Activated CD4-positive, alpha-beta T cell treated with anti-CD3 and anti-CD28 coated beads, Interleukin-2, Interleukin-4, amounts not matched to agents 100 ng/mL and 50 ng/mL, durations not matched to agents 16 hours and 8 hours (primary cell): ENCODE data around the gene OR10G8.
"Not testable (repeated sequence)": the region's sequence is repeated elsewhere in the genome, so short reads cannot be mapped to it uniquely, and the experiment has no call there.

Experiments used
- DNase-seq: peaks from one replicate; pipeline ENCODE4 v3.0.0-alpha.2; 2020; ENCODE audit warnings: low spot score

The OR10G8 gene, protein sequence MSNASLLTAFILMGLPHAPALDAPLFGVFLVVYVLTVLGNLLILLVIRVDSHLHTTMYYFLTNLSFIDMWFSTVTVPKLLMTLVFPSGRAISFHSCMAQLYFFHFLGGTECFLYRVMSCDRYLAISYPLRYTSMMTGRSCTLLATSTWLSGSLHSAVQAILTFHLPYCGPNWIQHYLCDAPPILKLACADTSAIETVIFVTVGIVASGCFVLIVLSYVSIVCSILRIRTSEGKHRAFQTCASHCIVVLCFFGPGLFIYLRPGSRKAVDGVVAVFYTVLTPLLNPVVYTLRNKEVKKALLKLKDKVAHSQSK

DNA sequence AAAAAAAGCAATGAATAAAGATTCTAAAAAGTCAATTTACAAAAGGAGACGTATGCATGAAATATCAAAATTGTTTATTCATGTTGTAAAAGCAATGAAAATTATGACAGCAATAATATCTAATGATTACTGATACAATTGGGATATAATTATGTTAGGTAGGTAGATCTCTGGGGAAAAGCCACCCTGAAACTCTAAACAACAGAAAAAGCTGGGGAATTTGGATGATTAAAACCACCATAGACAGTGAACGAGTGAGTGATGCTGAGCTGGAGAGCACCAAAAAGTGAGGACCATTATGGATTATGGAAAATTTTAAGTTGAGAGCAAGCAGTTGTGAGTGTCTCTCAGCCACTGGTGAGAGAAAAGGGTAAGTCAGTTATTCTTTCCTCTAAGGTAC, at the start of gene OR10G8:
OR10G8 (plus strand) TSS at position 301 of the 400 bp plus-strand sequence. CDS start 2,825 bp downstream, outside the sequence.
- DNase-seq: no peak

DNA sequence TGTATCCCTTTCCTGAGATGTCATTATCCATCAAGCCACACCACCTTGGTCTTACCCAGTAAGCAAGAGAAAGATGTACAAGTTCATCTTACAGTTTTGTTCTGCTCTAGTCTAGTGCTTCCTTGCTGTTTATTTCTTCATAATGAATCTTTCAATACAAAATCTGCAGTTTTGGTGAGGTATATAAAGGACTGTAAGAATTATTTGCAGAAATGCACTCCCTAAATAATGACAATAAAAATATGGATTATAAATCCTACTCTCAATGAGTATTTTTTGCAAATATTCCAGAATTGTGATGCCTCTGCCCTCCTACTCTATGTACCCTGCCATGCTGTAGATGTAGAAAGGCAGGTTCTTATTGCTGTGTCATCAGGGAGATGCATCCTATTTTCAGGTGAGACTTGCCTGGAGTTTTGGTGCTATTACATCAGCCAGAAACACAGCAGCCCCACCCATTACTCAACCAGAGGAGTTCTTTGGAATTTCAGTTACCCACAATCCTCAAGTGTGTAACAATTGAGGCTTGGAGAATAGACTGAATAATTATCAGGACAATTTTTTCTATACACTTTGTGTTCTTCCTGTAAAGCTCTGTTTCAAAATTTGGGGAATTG, 48.8 kb upstream of the OR10G8 start, which contains the start of gene OR10S1:
OR10S1 (minus strand) TSS at position 51 of the 617 bp plus-strand sequence. CDS start 117 bp downstream, outside the sequence.
- DNase-seq: no peak

DNA sequence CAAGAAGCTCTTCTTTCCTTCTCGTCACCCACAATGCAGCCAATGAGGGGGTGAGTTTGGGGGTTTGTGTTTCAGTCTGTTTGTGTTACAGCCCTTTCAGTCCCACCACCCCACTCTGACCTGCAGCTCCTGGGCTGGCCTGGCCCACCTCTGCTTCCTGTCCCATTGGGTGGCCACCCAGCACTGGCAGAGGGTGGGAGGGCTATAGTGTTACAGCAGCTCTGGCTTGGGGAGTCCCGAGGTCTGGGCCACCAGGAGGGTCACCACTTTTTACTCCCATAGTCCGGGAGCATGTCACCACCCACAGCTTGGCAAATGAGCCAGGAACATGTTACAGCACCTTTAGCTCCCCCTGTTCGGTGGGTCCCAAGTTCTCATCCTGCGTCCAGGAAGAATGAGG, 47.3 kb upstream of the OR10G8 start:
- no peak for DNase-seq

DNA sequence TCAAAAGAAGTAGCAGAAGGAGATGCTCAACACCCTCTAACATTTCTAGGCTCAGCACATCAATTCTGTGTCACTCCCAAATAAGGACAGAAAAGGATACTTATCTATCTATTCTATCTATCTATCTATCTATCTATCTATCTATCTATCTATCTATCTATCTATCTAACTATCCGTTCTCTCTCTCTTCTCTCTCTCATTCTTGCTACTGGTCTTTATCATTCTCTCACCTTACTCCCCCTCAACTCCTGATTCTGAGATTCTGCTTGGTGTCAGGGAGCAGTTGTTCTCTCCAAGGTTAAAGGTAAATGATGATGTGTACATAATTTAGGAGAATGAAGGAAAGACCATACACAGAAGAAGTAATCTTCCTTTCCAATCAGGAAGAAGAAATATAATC, 31.5 kb upstream of the OR10G8 start, which contains the start of gene OR10G6:
OR10G6 (minus strand) TSS at position 43 of the 400 bp plus-strand sequence; CDS start at position 43, 0 bp downstream.
- DNase-seq: no peak

DNA sequence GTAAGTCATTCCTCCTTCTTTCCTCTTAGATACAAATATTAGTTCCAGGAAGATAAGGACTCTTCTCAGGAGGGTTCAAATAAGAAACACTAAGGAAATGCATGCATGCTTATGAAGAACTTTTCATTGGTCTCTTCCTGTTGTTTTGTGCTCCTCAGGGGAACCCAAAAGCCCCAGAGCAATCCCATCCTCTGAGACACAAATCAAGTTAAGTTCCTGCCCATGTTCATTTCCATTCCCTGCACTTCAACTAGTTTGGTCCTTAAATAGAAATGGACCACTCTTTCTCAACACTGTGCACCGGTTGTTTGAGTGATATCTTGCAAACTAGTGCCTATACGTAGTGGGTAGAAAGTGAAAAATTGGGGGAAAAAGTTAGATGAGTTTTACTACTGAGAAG, 13.9 kb upstream of the OR10G8 start, which contains the start of gene OR10G4:
OR10G4 (plus strand) TSS at position 301 of the 400 bp plus-strand sequence. CDS start 2,578 bp downstream, outside the sequence.
- DNase-seq: no peak

DNA sequence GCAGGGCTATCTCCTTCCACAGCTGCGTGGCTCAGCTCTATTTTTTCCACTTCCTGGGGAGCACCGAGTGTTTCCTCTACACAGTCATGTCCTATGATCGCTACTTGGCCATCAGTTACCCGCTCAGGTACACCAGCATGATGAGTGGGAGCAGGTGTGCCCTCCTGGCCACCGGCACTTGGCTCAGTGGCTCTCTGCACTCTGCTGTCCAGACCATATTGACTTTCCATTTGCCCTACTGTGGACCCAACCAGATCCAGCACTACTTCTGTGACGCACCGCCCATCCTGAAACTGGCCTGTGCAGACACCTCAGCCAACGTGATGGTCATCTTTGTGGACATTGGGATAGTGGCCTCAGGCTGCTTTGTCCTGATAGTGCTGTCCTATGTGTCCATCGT, 10.8 kb upstream of the OR10G8 start:
- DNase-seq: not testable (repeated sequence)

DNA sequence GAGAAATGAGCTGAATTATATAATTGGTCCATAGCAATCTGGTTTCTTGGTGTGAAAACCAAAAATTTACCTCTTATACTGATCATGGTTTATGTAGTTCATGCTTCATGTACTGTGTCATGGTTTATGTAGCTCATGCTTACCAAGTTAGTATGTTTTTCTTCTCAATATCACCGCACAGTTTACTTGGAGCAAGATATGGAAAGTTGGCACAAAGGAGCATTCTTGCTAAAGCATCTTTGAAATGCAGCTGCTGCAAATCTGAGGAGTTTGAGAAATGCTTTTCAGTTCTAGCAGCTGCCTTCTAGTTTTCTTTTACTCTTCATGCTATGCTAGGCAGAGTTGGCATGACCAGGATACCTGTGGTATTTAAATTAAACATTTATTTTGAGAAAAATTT, 10.1 kb downstream of the OR10G8 start:
- no peak for DNase-seq

DNA sequence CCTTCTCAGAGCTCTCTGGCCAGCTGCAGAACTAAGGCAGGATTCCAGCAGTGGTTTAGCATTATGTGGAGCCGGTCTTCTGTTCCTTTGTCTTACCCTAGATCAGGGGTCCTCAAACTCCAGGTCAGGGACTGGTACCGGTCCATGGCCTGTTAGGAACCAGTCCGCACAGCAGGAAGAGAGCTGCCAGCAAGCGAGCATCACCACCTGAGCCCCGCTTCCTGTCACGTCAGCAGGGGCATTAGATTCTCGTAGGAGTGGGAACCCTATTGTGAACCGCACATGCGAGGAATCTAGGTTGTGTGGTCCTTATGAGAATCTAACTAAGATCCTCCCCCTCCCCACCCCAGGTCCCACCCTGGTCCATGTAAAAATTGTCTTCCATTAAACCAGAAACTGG, 13.0 kb downstream of the OR10G8 start:
- DNase-seq: no peak

DNA sequence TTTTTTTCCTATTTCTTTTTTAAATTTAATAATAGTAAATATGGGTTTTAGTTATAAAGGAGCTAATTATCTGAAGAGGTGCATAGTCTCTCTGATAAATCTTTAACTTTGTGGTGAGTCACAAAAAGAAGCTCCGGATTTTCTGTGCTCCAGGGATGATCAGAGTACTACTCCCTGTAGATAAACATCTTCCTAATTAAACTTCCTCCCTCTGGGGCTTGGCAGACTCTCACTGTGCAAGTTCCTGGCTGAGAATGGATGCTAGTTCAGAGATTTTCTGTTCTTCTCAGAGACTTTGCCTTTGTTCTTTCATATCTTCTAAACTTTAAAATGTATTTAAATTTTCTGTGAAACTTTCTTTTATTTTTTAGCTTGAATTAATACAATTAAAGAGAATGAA, 14.7 kb downstream of the OR10G8 start, which contains the start of gene OR10G7:
OR10G7 (minus strand) TSS at position 72 of the 400 bp plus-strand sequence. CDS start 2,324 bp downstream, outside the sequence.
- DNase-seq: no peak

DNA sequence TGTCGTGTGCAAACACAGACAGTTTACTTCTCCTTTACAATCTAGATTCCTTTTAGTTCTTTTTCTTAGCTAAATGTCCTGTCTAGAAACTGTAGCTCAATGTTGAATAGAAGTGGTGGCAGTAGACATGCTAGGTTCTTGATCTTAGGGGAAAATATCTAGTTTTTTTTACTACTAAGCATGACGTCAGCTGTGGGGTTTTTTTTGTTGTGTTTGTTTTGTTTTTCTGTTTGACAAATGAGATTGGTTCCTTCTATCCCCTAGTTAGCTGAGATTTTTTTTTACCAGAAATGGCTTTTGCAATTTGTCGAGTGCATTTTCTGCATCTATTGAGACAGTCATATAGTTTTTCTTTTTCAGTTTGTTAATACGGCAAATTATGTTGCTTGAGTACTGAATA, 16.8 kb downstream of the OR10G8 start:
- no peak for DNase-seq

DNA sequence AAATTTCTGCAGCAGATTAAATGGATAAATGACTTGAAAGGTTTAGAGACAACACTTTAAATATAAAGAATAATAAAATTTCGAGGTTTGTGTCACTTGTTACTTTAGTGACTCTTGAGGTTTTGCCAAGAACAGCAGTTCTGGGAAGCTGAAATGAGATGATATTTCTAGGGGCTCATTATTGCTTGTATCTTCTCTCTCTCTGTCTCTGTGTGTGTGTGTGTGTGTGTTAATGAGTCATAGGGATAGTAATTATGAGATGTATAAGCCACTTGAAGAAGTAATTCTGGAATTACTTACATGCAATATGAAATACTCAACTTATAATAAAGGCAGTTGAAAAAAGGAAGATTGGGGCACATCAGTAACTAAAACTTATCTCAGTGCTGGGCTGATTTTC, 24.1 kb downstream of the OR10G8 start:
- peak; percentile 41 for DNase-seq

DNA sequence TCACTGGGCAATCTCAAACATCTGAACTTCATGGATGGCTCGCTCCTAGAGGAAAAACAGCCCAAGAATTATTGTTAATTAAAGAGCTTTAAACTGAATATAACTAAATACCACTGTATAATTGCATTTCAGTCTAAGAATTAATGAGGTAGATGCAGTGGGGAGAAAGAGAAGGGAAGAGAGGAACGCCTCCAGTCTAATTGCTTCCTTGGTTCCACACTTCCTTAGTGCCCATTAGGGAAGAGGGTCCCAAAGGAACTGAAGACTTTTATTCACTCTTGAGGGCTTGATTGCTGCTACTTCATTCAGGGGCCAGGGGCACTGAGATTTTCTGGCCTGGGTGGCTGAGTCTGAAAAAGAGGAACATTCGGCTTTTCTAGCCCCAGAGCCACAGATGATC, 26.4 kb downstream of the OR10G8 start:
- no peak for DNase-seq

DNA sequence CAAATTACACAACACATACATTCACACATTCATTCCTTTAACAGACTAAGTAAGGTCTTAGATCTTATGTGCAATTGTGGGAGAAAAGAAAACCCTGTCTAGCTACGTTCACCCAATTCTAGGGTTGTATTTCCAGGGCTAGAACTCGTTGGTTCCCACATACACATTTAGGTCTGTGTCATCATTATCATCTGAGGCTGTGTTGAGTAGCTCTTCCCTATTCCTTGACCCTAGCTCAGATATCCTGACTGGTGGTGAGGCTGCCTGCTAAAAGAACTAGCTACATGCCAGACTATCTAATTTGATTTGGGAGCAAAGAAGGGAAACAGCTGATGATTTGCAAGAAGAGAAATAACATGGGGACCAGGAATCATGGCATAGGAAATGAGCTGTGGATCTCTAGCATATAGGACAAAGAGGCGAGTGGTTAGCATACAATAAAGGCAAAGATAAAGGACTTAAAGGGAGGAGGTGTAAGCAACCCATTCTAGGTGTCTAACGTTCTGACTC, 42.1 kb downstream of the OR10G8 start:
- no peak for DNase-seq

DNA sequence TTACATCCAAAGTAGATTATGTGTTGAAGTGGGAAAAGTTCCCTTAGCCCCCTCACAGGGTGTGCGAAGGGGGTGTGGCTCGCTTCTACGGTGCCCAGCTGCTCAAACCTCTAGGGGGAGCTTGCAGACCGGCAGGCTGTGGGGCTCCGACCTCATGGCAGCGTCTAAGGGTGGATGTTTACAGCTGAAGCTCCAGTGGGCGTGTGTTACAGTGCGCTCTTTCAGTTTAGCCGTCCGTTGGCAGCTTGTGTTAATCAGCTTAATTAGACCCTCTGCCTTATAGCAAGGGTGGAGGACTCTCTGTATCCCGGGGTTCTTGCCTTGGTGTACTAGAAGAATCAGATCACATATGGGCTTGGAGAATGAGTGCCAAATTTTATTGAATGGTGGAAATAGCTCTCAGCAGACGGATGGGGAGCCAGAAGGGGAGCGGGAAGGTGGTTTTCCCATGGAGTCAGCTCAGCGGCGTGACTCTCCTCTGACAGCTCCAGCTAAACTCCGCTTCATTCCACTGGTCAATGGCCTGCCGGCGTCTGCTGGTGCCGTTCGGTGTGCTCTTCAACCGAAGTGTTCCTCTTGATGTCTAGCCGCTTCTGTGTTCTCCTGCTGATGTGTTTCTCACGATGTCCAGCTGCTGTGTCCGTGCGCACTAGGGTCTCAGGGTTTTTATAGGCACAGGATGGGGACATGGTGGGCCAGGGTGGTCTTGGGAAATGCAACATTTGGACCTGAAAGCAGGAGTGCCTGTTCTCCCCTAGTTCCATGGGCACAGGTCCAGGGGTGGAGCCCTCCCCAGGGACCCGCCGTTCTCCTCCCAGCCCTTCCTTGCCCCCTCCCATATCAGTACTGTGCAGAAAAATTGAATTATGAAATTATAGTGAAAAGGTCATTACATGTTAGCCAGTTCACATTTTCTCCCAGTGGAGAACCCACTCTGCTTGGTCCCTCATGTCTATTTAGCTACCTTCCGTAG, 43.1 kb downstream of the OR10G8 start:
- peak; percentile 59 for DNase-seq

DNA sequence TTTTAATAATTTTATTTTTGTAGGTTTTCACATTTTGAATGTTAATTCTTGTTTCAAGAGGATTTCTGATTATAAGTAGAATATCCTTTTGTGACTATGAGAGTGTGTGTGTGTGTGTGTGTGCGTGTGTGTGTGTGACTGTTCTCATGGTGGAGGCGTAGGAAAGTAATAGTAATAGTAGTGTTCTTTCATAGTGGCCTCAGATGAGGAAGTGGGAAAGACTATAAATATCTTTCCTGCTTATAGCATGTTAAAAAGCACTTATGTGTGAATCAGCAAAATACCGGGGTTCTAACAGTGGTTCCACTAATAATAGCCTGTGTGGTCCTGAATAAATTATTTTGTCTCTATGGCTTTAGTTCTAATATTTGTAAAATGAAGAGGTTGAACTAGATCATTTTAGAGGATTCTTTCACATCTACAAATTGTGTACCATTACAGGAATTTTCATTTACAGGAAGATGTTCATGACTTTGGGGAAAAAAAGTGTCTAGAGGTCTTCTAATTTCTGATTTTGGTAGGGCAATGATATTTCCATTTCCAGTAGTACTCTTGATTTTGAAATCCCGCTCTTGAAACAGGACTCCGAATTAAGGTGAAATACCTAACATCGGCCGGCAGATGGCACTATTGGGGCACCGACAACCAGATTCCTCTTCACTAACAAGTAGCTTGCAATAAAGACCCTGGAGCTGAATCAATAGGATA, 44.5 kb downstream of the OR10G8 start:
- DNase-seq: peak; percentile 74

DNA sequence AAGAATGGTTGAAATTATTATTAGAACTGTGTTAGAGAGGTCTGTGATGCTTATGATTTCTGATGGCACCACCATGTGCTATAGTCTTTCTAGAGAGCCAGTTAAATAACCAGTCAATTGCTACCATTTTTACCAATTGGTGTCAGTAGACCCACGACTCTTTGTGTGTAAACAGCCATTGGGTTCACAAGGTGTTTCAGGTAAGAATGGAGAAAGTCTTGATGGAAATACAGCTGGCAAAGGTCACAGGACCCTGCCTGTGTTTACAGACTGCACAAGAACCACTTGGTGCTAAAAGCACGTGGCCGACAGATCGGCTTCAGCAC, 45.0 kb downstream of the OR10G8 start:
- DNase-seq: no peak

DNA sequence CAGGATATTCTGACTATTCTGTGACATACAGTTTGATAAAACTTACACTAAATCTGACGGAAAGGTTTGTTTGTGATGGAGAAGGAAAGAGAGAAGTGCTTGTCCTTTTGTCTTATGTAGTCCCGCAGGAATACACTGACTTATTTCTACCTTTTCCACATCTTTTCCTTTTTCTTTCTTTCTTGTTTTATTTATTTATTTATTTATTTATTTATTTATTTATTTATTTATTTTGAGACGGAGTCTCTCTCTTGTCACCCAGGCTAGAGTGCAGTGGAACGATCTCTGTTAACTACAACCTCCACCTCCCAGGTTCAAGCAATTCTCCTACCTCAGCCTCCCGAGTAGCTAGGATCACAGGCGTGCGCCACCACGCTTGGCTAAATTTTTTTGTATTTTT, 45.5 kb downstream of the OR10G8 start:
- DNase-seq: no peak

DNA sequence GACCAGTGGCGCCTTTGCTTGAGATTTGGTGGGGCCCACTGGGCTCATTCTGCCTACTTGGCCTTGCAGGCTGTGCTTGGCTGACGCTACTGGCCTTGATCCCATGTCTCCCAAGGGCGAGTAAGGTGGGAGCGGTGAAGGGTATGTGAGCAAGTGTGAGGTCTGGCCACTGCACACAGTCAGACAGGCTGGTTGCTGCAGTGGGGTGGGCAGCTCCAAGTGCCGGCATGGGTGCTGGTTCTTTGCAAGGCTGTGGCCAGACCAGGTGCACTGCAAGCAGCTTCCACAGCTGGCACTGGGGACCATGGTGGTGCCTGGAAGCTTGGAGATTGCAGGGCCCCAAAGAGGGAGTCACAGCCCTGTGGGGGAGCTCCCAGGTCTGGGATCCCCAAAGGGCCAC, 48.0 kb downstream of the OR10G8 start:
- no peak for DNase-seq

DNA sequence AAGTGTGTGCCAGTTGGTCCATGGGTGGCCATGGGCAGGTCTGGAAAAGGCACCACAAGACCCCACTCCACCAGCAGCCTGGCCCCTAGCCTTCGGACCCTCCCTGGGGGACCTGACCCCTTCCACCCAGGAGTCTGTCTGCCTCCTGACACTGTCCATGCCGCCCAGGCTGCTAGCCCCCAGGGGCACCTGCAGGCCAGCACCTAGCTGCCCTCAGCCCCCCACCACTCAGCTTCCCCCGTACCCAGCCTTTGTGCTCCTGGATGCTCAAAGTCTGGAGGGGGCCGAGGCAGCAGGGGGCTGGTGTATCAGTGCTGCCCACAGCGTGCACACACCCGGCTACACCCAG, 48.9 kb downstream of the OR10G8 start:
- DNase-seq: no peak

DNA sequence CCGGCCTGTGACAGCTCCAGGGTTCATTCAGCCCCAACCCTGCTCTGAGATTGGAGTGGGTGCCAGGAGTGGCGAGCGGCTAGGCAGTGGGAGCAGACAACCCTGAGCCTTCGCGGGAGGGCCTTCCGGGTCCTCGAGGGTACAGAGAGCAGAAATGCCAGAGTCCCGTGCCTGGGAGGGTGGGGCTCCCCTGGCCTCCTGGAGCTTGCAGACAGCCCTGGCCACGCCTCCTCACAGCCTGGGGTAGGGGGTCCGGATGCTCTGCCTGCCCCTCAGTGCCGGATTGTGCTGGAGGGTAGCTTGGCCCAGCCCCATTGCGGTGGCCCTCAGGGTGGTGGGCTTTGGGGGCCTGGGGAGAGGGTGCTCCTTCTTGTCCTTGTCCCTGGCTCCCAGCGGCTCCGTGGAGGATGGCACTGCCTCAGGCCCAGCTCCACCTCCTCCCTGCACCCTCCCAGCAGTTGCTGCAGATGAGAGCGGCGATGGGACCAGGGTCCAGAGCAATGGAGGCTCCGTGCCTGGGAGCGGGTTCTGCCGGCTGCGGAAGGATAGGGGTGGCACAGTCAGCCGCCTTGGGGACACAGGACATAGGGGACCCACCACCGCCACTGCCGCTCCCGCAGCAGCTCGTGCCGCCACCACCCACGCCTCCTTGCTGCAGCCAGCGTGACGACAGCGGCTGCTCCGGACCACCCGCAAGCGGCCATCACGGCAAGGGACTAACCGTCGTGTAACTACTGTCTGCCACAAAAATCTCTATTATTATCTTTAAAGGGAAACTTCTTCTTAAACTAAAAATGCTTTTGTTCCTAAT, 49.4 kb downstream of the OR10G8 start:
- peak; percentile 6 for DNase-seq

DNA sequence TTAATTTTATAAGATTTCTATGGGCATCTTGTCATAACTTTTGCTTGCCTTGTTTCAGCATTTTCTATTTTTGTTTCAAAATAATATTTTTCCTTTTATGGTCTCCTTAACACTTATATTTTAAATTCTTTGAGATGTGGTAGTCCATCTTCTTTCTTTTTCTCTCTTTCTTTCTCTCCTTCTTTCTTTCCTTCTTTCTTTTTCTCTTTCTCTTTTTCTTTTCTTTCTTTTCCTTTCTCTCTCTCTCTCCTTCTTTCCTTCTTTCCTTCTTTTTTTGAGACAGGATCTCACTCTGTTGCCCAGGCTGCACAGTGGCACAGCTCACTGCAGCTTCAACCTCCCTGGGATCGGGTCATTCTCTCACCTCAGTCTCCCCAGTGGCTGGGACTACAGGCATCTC, 50.7 kb downstream of the OR10G8 start:
- DNase-seq: no peak
